CD4-positive, alpha-beta memory T cell (primary cell): Measurements from ENCODE around the gene PRR30. TPM values are rescaled to one million over a fixed set of nuclear protein-coding genes. Genes with fewer than 3 reads are reported as not detected.
"Not testable (repeated sequence)": the region's sequence is repeated elsewhere in the genome, so short reads cannot be mapped to it uniquely, and the experiment has no call there.

Experiments
- CTCF ChIA-PET: fragments of 350-600 bp; sonication (Branson Sonifier 250); formaldehyde crosslinking; loops from one replicate; lab custom pipeline; 2021; ENCODE audit warnings: inconsistent platforms; ENCODE audit not compliant: partially characterized antibody; lab: Charles Lee
- POLR2A ChIA-PET: fragments of 350-600 bp; sonication (Branson Sonifier 250); formaldehyde crosslinking; loops from one replicate; lab custom pipeline; 2021; ENCODE audit not compliant: partially characterized antibody; lab: Charles Lee
- DNase-seq, 5 donors: peaks; one replicate each; pipeline versions ENCODE4 v3.0.0 to v3.0.0-alpha.2; 2020 to 2022; ENCODE audit warnings: mixed read lengths in 1 of 5
- H3K27ac ChIP-seq: one replicate; pipeline ENCODE4 v1.7.0; 2013; ENCODE audit warnings: low read depth, low read length
- H3K27me3 ChIP-seq: 2 replicates; pipeline ENCODE4 v1.7.0; 2013; ENCODE audit warnings: mild to moderate bottlenecking, low read length, moderate library complexity; ENCODE audit not compliant: insufficient read depth
- H3K36me3 ChIP-seq: 2 replicates; pipeline ENCODE4 v1.7.0; 2013; ENCODE audit warnings: mild to moderate bottlenecking, low read length, moderate library complexity; ENCODE audit not compliant: insufficient read depth
- H3K4me1 ChIP-seq: 2 replicates; pipeline ENCODE4 v1.7.0; 2013; ENCODE audit warnings: mild to moderate bottlenecking, low read length, moderate library complexity; ENCODE audit not compliant: insufficient read depth
- H3K4me3 ChIP-seq, 2 donors: one replicate each; pipeline ENCODE4 v1.7.0; 2013; ENCODE audit warnings: low read length in 2 of 2, mild to moderate bottlenecking in 1 of 2
- H3K9me3 ChIP-seq, 2 donors: one replicate each; pipeline ENCODE4 v1.7.0; 2013; ENCODE audit warnings: low read length in 2 of 2, control low read depth in 1 of 2; ENCODE audit not compliant: control insufficient read depth in 1 of 2
- H3K27ac Mint-ChIP-seq, 7 donors: one replicate each; pipeline ENCODE4 v1.8.0; 2020 to 2021; ENCODE audit warnings: mixed read lengths in 7 of 7, mild to moderate bottlenecking in 6 of 7, inconsistent platforms in 3 of 7, moderate library complexity in 3 of 7
- H3K27me3 Mint-ChIP-seq, 2 donors: one replicate each; pipeline ENCODE4 v1.8.0; 2020 to 2021; ENCODE audit warnings: mixed read lengths in 2 of 2
- H3K36me3 Mint-ChIP-seq, 2 donors: one replicate each; pipeline ENCODE4 v1.8.0; 2020 to 2021; ENCODE audit warnings: mixed read lengths in 2 of 2, inconsistent platforms in 1 of 2, mild to moderate bottlenecking in 1 of 2
- H3K4me1 Mint-ChIP-seq, 4 donors: one replicate each; pipeline ENCODE4 v1.8.0; 2020 to 2021; ENCODE audit warnings: mixed read lengths in 4 of 4, mild to moderate bottlenecking in 1 of 4
- H3K4me3 Mint-ChIP-seq, 8 donors: one replicate each; pipeline ENCODE4 v1.8.0; 2020 to 2021; ENCODE audit warnings: mixed read lengths in 8 of 8, mild to moderate bottlenecking in 7 of 8, moderate library complexity in 6 of 8, inconsistent platforms in 3 of 8
- H3K9me3 Mint-ChIP-seq, 8 donors: one replicate each; pipeline ENCODE4 v1.8.0; 2020 to 2021; ENCODE audit warnings: mixed read lengths in 8 of 8, mild to moderate bottlenecking in 5 of 8, inconsistent platforms in 3 of 8, moderate library complexity in 1 of 8
- intact Hi-C: fragments of 100-400 bp; cut with micrococcal nuclease; formaldehyde crosslinking; loops from one replicate; pipeline ENCODE4 v1.15.1; 2023
- polyA plus RNA-seq, 2 donors: library from polyadenylated mRNA; unstranded; fragments of 300-500 nt; fragmentation: Illumina TruSeq; gene quantifications; one replicate each; pipeline ENCODE4 v1.2.3, GENCODE V29; 2021
- total RNA-seq, 2 experiments: library from RNA; stranded (reverse); gene quantifications; one replicate each; pipeline ENCODE4 v1.2.3, GENCODE V29; 2021

Gene PRR30
- total and polyA plus RNA-seq, 4 experiments from 2014 or later = not detected

GRCh38 chr2:27110603-27111352, 28.4 kb downstream of the PRR30 start:
- H3K27ac Mint-ChIP-seq, H3K4me1 ChIP-seq, H3K4me3 Mint-ChIP-seq, H3K9me3 ChIP-seq, H3K4me3 ChIP-seq, DNase-seq, intact Hi-C loops, H3K36me3 Mint-ChIP-seq, H3K9me3 Mint-ChIP-seq, POLR2A ChIA-PET, H3K4me1 Mint-ChIP-seq, H3K36me3 ChIP-seq, H3K27me3 ChIP-seq, H3K27ac ChIP-seq: not testable (repeated sequence)
- H3K27me3 Mint-ChIP-seq = peaks cover 5 to 16% of the 10 kb centered on the region in 2 donors
- CTCF ChIA-PET = interaction anchor here (0.6 kb wide), 1 partner anchor 23 kb away, joined by 3 read pairs; no protein-coding TSS in a partner anchor

GRCh38 chr2:27109083-27109482, 30.1 kb downstream of the PRR30 start:
- DNase-seq = no peak
- Mint-ChIP-seq H3K27ac (peak overlapping the region in 1 of 7 donors; percentile 43), H3K27me3 (peaks cover 5 to 16% of the 10 kb centered on the region in 2 donors), H3K36me3 (no peaks in the 10 kb centered on the region), H3K9me3 (no peaks in the 10 kb centered on the region), H3K4me3 (no peak overlapping the region), H3K4me1 (no peaks in the 10 kb centered on the region)
- no peaks in the 10 kb centered on the region for H3K4me1 ChIP-seq
- H3K27me3 ChIP-seq = no peaks in the 10 kb centered on the region
- H3K27ac ChIP-seq = no peak overlapping the region
- no peaks in the 10 kb centered on the region for H3K36me3 ChIP-seq
- CTCF ChIA-PET = interaction anchor here (1.7 kb wide), 1 partner anchor 171 kb away, joined by 4 read pairs; no protein-coding TSS in a partner anchor
- H3K4me3 ChIP-seq = no peak overlapping the region
- POLR2A ChIA-PET = no interaction called here
- no peaks in the 10 kb centered on the region for H3K9me3 ChIP-seq
- intact Hi-C loops = no loop called here

GRCh38 chr2:27108221-27108620, 31.0 kb downstream of the PRR30 start:
- POLR2A ChIA-PET = interaction anchor here (0.6 kb wide), 1 partner anchor 25 kb away, joined by 3 read pairs; no protein-coding TSS in a partner anchor
- intact Hi-C loops = no loop called here

GRCh38 chr2:27105981-27106380, 33.2 kb downstream of the PRR30 start:
- Mint-ChIP-seq H3K27ac (no peak overlapping the region), H3K9me3 (no peaks in the 10 kb centered on the region), H3K4me1 (no peaks in the 10 kb centered on the region), H3K36me3 (no peaks in the 10 kb centered on the region), H3K4me3 (no peak overlapping the region), H3K27me3 (peaks cover 4 to 12% of the 10 kb centered on the region in 2 donors)
- DNase-seq = no peak
- H3K4me3 ChIP-seq = no peak overlapping the region
- intact Hi-C loops = no loop called here
- ChIA-PET POLR2A (no interaction called here), CTCF (interaction anchor here (1.1 to 1.6 kb wide), 2 partner anchors 174 to 197 kb away, joined by 3 to 7 read pairs; no protein-coding TSS in a partner anchor)
- H3K9me3 ChIP-seq = no peaks in the 10 kb centered on the region
- H3K27ac ChIP-seq = no peak overlapping the region
- H3K27me3 ChIP-seq = no peaks in the 10 kb centered on the region
- no peaks in the 10 kb centered on the region for H3K36me3 ChIP-seq
- H3K4me1 ChIP-seq = no peaks in the 10 kb centered on the region

More at GRCh38 chr2:27108221-27108620, 31.0 kb downstream of the PRR30 start:
- H3K4me1 ChIP-seq = no peaks in the 10 kb centered on the region
- Mint-ChIP-seq H3K27me3 (peaks cover 5 to 16% of the 10 kb centered on the region in 2 donors), H3K9me3 (no peaks in the 10 kb centered on the region), H3K27ac (no peak overlapping the region), H3K4me3 (no peak overlapping the region), H3K4me1 (no peaks in the 10 kb centered on the region), H3K36me3 (no peaks in the 10 kb centered on the region)
- no peaks in the 10 kb centered on the region for H3K27me3 ChIP-seq
- H3K9me3 ChIP-seq = no peaks in the 10 kb centered on the region
- no peak for DNase-seq
- H3K36me3 ChIP-seq = no peaks in the 10 kb centered on the region
- no peak overlapping the region for H3K4me3 ChIP-seq
- no peak overlapping the region for H3K27ac ChIP-seq
- CTCF ChIA-PET = interaction anchor here (1.7 kb wide), 1 partner anchor 172 kb away, joined by 4 read pairs; no protein-coding TSS in a partner anchor

GRCh38 chr2:27102329-27102728, 36.9 kb downstream of the PRR30 start:
- H3K9me3 ChIP-seq = no peaks in the 10 kb centered on the region
- DNase-seq = no peak
- H3K4me3 ChIP-seq = no peak overlapping the region
- no peaks in the 10 kb centered on the region for H3K27me3 ChIP-seq
- H3K27ac ChIP-seq = no peak overlapping the region
- Mint-ChIP-seq H3K9me3 (no peaks in the 10 kb centered on the region), H3K4me1 (peaks cover 0 to 3% (median 0%) of the 10 kb centered on the region in 4 donors), H3K4me3 (no peak overlapping the region), H3K36me3 (peaks cover 0 to 1% of the 10 kb centered on the region in 2 donors), H3K27me3 (peaks cover 4 to 8% of the 10 kb centered on the region in 2 donors), H3K27ac (no peak overlapping the region)
- no peaks in the 10 kb centered on the region for H3K36me3 ChIP-seq
- no peaks in the 10 kb centered on the region for H3K4me1 ChIP-seq
- POLR2A ChIA-PET = no interaction called here
- CTCF ChIA-PET = interaction anchor here (2.6 to 10.0 kb wide), 2 partner anchors 180 to 201 kb away, joined by 13 to 121 read pairs; partner anchors contain the start of gene TRIM54
- intact Hi-C loops = no loop called here

- POLR2A ChIA-PET = no interaction called here
- H3K27me3 Mint-ChIP-seq = peaks cover 0 to 2% of the 10 kb centered on the region in 2 donors
- H3K4me3 Mint-ChIP-seq = no peak overlapping the region
- H3K4me1 Mint-ChIP-seq = peaks cover 8 to 16% (median 10%) of the 10 kb centered on the region in 4 donors
- Histone ChIP-seq H3K27me3 (no peaks in the 10 kb centered on the region), H3K27ac (no peak overlapping the region), H3K9me3 (no peaks in the 10 kb centered on the region), H3K4me1 (peaks cover 9% of the 10 kb centered on the region), H3K4me3 (no peak overlapping the region), H3K36me3 (no peaks in the 10 kb centered on the region)
- no peak for DNase-seq
- H3K27ac Mint-ChIP-seq = peak overlapping the region in 1 of 7 donors; percentile 42
- CTCF ChIA-PET = interaction anchor here (0.5 to 10.0 kb wide), 9 partner anchors 9 to 253 kb away, joined by 3 to 121 read pairs (median 5); partner anchors contain the start of genes ABHD1 and TRIM54
- H3K9me3 Mint-ChIP-seq = no peaks in the 10 kb centered on the region
- peaks cover 0 to 1% of the 10 kb centered on the region in 2 donors for H3K36me3 Mint-ChIP-seq
- intact Hi-C loops = no loop called here
These were observed 39.2 kb downstream of the PRR30 start for GRCh38 chr2:27100036-27100435.

- H3K4me1 ChIP-seq = peaks cover 9% of the 10 kb centered on the region
- Mint-ChIP-seq H3K4me1 (peaks cover 8 to 16% (median 10%) of the 10 kb centered on the region in 4 donors), H3K27ac (no peak overlapping the region), H3K36me3 (peaks cover 0 to 1% of the 10 kb centered on the region in 2 donors), H3K27me3 (no peaks in the 10 kb centered on the region), H3K4me3 (no peak overlapping the region), H3K9me3 (no peaks in the 10 kb centered on the region)
- CTCF ChIA-PET = interaction anchor here (0.5 to 10.0 kb wide), 9 partner anchors 8 to 254 kb away, joined by 3 to 121 read pairs (median 5); partner anchors contain the start of genes ABHD1 and TRIM54
- POLR2A ChIA-PET = no interaction called here
- intact Hi-C loops = no loop called here
- H3K36me3 ChIP-seq = no peaks in the 10 kb centered on the region
- DNase-seq = no peak
- no peak overlapping the region for H3K27ac ChIP-seq
- H3K4me3 ChIP-seq = no peak overlapping the region
- H3K9me3 ChIP-seq = no peaks in the 10 kb centered on the region
- H3K27me3 ChIP-seq = no peaks in the 10 kb centered on the region
These were observed 39.8 kb downstream of the PRR30 start for GRCh38 chr2:27099334-27099955.
